ENCODE results near the gene OASL. TPM values are rescaled to one million over a fixed set of nuclear protein-coding genes. Genes with fewer than 3 reads are reported as not detected.
A peak's percentile ranks its signal among the peaks of the same experiment; 100 is the strongest.
"Not testable (repeated sequence)": the region's sequence is repeated elsewhere in the genome, so short reads cannot be mapped to it uniquely, and the experiment has no call there.

The OASL gene, protein sequence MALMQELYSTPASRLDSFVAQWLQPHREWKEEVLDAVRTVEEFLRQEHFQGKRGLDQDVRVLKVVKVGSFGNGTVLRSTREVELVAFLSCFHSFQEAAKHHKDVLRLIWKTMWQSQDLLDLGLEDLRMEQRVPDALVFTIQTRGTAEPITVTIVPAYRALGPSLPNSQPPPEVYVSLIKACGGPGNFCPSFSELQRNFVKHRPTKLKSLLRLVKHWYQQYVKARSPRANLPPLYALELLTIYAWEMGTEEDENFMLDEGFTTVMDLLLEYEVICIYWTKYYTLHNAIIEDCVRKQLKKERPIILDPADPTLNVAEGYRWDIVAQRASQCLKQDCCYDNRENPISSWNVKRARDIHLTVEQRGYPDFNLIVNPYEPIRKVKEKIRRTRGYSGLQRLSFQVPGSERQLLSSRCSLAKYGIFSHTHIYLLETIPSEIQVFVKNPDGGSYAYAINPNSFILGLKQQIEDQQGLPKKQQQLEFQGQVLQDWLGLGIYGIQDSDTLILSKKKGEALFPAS
- 10 to 100 TPM; 10.1 to 10.8 TPM for total RNA-seq

DNA sequence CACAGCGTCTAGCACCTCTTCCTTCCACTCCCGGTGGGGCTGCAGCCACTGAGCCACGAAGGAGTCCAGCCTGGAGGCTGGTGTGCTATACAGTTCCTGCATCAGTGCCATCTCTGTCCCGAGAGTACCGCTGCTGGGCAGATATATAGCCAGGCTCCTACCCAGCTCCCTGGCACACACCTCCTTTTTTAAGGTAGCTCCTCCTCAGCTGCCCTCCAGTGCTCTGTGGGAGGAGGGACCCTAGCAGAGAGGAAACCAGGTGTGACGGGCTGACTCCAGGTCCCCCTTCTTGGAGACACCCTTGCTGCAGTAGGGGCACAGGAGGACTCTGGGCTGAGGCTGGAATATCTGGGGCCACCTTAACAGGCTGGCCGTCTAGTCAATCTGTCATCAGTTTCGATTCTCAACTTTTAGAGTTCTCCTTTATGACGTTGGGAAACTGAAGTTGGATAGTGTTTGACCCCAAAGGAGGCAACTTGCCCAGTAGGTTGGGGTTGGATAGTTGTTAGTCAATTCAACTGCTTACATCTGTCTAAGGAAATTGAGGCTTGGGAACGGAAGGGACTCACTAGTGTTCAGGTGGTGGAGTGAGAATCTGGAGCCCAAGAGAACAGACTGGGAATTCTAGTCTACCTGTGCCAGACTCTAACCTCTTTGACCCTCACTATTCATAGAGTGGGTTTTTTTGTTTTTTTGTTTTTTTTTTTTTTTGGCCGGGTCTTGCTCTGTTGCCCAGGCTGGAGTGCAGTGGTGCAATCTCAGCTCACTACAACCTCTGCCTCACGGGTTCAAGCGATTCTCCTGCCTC, at the start of gene OASL:
Gene OASL (minus strand): TSS at position 386 of the 808 bp plus-strand sequence. CDS start 275 bp downstream, at position 111.
- Mint-ChIP-seq H3K36me3 (no peaks in the 10 kb centered on the region), H3K9me3 (no peaks in the 10 kb centered on the region), H3K27ac (peak within 1 kb of the TSS; percentile 81 to 86), H3K4me3 (peak within 1 kb of the TSS; percentile 85), H3K27me3 (peaks cover 0 to 13% of the 10 kb centered on the region in 2 donors), H3K4me1 (ENCODE audit: low read depth in 2 of 2) (peaks cover 42 to 43% of the 10 kb centered on the region in 2 donors)
- ATAC-seq (peak; percentile 55 to 71), DNase-seq (ENCODE audit: low spot score) (no peak)

DNA sequence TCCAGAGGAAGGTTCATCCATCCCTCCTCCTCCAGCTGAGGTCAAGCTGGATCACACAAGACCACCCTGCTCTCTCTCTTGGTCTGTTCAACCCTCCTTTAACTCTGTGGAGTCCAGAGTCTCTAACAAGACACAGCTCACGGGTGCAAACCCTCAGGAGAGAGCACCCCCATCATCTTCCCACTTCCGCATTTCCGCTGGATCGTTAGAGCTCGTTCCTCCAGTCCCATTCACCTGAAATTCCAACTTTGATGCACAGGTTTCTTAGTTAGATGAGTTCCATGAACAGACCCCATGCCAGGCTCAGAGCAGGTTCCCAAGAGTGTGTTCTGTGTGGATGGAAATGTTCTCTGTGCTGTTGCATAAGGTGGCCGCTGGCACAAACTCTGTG, 49.1 kb upstream of the OASL start:
- no peaks in the 10 kb centered on the region for H3K9me3 Mint-ChIP-seq
- peaks cover 33 to 34% of the 10 kb centered on the region in 2 donors for H3K4me1 Mint-ChIP-seq (ENCODE audit: low read depth in 2 of 2)
- ATAC-seq (no peak), DNase-seq (ENCODE audit: low spot score) (no peak)
- peak overlapping the region in 1 of 2 donors; percentile 79 for H3K27ac Mint-ChIP-seq
- no peaks in the 10 kb centered on the region for H3K36me3 Mint-ChIP-seq
- no peak overlapping the region for H3K4me3 Mint-ChIP-seq
- no peaks in the 10 kb centered on the region for H3K27me3 Mint-ChIP-seq

DNA sequence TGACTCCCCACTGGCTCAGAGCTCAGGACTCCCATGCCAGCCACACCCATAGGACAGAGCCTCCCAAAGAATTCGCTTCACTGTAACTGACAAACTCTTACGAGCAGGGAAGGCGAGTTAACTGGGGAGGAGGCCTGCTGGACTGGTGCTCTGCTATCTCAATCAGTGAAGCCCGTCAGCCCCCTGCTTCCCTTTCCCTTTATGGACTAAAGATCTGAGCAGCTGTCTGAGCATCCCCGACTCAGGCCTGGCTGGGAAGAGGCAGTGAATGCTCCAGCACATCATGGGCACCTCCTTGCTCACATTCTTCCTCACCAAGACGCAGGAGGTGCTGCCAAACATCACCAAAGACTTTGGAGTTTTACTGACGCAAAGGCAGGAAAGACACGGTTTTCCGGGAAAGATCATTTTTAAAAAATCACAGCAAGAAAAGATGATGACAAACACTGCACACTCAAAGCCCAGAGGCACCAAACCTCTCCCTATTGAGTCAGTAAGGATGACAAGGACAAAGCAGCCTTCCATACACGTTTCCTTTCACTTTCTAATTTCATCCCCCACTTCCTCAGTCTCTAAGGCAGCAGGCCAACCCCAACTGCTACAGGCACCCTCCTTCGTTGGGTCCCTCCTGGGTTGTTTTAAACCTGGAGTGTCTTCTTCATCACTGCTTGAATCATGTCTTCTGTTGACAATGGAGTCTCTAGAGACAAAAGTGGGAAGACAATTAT, 48.6 kb upstream of the OASL start:
- no peak overlapping the region for H3K4me3 Mint-ChIP-seq
- no peak for ATAC-seq
- peak overlapping the region in 1 of 2 donors; percentile 79 for H3K27ac Mint-ChIP-seq
- H3K27me3 Mint-ChIP-seq, result no peaks in the 10 kb centered on the region
- H3K9me3 Mint-ChIP-seq, result no peaks in the 10 kb centered on the region
- H3K36me3 Mint-ChIP-seq, result no peaks in the 10 kb centered on the region
- no peak for DNase-seq (ENCODE audit: low spot score)
- peaks cover 28 to 29% of the 10 kb centered on the region in 2 donors for H3K4me1 Mint-ChIP-seq (ENCODE audit: low read depth in 2 of 2)

DNA sequence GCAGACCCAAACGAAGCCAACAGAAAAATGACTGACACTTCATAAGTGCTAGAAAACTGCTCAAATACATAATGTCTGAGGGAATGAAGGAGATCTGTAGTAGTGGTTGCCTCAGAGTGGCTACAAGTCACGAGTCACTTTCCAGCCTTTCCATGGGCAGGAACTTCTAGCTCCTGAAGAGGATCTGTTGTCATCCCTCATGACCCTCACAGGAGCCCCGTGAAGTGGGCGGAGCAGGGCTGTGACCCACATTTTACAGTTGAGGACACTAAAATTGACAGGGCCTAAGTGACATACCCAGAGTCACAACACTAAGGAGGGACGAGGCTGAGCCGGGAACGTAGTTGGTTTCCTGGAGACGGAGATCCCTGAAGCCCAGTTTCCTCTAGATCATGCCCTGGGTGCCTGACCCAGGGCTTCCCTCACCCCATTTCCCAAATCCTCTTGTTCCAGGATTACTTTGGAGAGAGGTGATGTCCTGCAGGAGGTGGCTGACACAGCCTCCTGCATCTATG, 47.8 kb upstream of the OASL start:
- H3K9me3 Mint-ChIP-seq, result no peaks in the 10 kb centered on the region
- H3K27ac Mint-ChIP-seq, result peak overlapping the region in 1 of 2 donors; percentile 53
- ATAC-seq (no peak), DNase-seq (ENCODE audit: low spot score) (no peak)
- H3K36me3 Mint-ChIP-seq, result no peaks in the 10 kb centered on the region
- peaks cover 20 to 21% of the 10 kb centered on the region in 2 donors for H3K4me1 Mint-ChIP-seq (ENCODE audit: low read depth in 2 of 2)
- no peak overlapping the region for H3K4me3 Mint-ChIP-seq
- H3K27me3 Mint-ChIP-seq, result no peaks in the 10 kb centered on the region

DNA sequence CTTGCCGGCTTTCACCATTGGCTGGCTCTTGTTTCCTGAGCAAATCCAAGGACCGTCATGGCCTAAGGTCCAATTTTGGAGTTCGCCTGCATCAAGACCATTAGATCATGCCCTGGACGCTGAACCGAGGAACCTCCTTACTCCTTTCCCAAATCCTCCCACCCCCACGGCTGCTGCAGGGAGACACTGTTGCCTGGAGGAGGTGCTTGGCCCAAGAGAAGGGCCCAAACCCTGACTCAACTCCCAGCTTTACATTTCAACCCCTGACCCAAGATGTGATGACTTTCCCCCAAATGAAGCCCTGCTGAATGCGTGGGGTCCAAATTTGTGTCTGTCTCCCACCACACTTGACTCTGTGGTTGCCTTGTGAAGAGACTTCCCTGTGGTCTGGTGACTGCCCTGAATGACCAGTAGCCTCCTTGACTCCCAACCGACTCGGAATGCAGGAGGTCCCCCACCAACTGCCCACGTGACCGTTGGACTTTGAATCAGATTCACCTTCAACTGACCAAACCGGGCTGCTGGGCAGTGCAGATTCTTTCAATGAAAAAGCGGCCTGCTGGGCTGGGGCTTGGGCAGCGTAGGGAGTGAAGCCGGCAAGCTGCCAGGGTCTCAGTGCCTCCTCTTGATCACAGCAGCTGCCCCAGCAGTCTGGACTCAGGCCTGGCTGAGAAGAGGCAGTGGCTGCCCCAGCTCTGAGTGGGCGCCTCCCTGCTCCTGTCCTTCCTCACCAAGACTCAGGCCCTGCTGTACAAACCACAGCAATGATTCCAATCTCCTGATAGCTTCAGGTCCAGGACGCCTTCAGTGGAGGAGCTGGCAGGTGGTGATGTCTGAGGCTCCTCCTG, 46.7 kb upstream of the OASL start:
- H3K27me3 Mint-ChIP-seq, result no peaks in the 10 kb centered on the region
- DNase-seq (ENCODE audit: low spot score), result no peak
- H3K27ac Mint-ChIP-seq, result peak overlapping the region in 1 of 2 donors; percentile 53

DNA sequence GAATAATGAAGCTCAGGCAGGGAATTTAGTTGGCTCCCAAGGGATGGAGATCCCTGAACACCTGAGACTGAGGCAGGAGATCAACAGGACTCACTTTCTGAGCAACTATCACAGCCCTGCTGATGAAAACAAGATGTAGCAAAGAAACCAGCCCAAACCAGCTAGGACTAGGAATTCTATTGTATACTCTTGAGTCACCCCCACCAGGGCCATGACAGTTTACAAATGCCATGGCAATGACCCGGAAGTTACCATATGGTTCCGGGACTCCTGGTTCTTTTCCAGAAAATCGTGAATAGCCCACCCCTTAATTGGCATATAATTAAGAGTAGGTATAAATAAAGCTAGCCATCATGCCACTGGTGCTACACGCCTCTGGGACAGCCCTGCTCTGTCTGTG, 46.0 kb upstream of the OASL start:
- H3K4me3 Mint-ChIP-seq, result no peak overlapping the region
- no peak overlapping the region for H3K27ac Mint-ChIP-seq
- no peaks in the 10 kb centered on the region for H3K9me3 Mint-ChIP-seq
- H3K36me3 Mint-ChIP-seq, result no peaks in the 10 kb centered on the region
- ATAC-seq (no peak), DNase-seq (ENCODE audit: low spot score) (no peak)
- H3K27me3 Mint-ChIP-seq, result no peaks in the 10 kb centered on the region
- peaks cover 12 to 16% of the 10 kb centered on the region in 2 donors for H3K4me1 Mint-ChIP-seq (ENCODE audit: low read depth in 2 of 2)

More for the DNA sequence above, 46.7 kb upstream of the OASL start:
- peaks cover 13 to 16% of the 10 kb centered on the region in 2 donors for H3K4me1 Mint-ChIP-seq (ENCODE audit: low read depth in 2 of 2)
- H3K4me3 Mint-ChIP-seq, result no peak overlapping the region
- no peaks in the 10 kb centered on the region for H3K36me3 Mint-ChIP-seq
- H3K9me3 Mint-ChIP-seq, result no peaks in the 10 kb centered on the region
- no peak for ATAC-seq

DNA sequence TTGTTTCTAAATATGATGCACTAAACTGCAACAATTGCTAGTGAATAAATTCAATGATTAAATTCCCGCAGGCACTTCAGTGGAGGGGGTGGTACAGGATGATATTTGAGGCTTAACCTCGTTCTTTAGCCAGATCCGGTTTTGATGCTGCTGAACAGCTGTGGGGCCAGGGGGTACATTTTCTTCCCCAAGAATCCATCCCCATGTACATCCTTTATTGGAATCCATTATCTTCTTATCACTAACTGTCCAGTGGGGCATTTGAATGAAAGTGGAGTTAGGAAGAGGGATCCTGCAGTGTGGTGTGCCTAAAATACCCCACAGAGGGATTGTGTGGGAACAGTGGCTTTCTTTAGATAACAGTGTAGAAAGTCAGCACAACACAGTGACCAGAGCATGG, 45.2 kb upstream of the OASL start:
- Mint-ChIP-seq H3K4me1 (ENCODE audit: low read depth in 2 of 2) (peaks cover 12 to 16% of the 10 kb centered on the region in 2 donors), H3K27ac (no peak overlapping the region), H3K27me3 (no peaks in the 10 kb centered on the region), H3K4me3 (no peak overlapping the region), H3K36me3 (no peaks in the 10 kb centered on the region), H3K9me3 (no peaks in the 10 kb centered on the region)
- DNase-seq (ENCODE audit: low spot score) (no peak), ATAC-seq (no peak)

DNA sequence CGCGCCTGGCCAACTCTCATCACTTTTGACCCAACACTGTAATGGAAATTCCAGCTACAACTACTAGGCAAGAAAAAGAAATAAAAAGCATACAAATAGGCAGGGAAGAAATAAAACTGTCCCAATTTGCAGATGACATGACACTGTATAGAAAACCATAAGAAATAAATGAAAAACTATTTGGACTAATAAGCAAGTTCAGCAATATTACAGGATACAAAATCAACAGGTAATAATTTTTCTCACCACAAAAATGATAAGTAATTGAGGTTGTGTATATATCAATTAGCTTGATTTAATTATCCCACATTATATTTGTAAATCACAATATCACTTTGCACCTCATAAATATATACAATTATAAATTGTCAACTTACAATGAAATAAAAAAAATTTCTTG, 41.9 kb upstream of the OASL start:
- Mint-ChIP-seq H3K4me1 (ENCODE audit: low read depth in 2 of 2) (no peaks in the 10 kb centered on the region), H3K4me3 (no peak overlapping the region), H3K27ac (no peak overlapping the region)

DNA sequence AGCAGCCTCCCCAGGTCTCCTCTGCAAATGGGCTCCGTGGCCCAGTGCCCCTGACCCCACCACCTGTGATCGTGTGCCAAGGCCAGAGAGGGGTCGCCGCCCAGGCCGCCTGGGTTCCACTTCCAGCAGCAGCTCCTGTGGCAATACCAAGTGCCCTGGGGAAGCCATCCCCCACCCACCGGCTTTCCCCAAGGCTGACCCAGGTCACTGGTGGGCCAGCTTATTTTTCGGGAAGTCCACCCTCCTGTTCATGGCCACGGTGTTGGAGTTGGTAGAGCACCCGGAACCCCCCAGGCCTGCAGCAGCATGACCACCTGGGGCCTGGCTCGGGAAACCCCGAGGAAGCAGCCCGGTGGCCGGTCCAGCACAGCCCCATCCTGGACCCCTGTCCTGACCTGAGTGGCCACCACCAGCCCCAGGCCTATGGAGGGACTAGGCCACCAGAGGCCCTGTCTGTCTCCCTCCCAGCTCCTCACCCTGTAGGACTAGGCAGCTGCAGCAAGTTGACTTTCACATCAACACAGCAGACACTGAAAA, 40.8 kb upstream of the OASL start:
- no peaks in the 10 kb centered on the region for H3K4me1 Mint-ChIP-seq (ENCODE audit: low read depth in 2 of 2)
- H3K36me3 Mint-ChIP-seq, result no peaks in the 10 kb centered on the region
- DNase-seq (ENCODE audit: low spot score), result no peak
- no peak overlapping the region for H3K27ac Mint-ChIP-seq
- no peaks in the 10 kb centered on the region for H3K9me3 Mint-ChIP-seq
- ATAC-seq, result peak; percentile 31 to 56
- no peaks in the 10 kb centered on the region for H3K27me3 Mint-ChIP-seq
- H3K4me3 Mint-ChIP-seq, result no peak overlapping the region

More for the DNA sequence above, 41.9 kb upstream of the OASL start:
- no peak for ATAC-seq
- DNase-seq (ENCODE audit: low spot score), result no peak
- H3K36me3 Mint-ChIP-seq, result no peaks in the 10 kb centered on the region
- H3K9me3 Mint-ChIP-seq, result no peaks in the 10 kb centered on the region
- no peaks in the 10 kb centered on the region for H3K27me3 Mint-ChIP-seq

DNA sequence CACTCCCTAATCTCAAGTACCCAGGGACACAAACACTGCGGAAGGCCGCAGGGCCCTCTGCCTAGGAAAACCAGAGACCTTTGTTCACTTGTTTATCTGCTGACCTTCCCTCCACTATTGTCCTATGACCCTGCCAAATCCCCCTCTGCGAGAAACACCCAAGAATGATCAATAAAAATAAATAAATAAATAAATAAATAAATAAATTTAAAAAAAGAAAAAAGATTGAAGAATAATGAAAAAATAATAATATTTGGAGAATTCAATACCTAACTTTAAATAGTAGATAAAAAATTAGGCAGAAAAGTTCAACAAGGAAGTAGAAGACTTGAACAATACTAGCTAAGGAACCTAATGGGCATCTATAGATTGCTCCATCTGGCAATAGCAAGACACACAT, 38.4 kb upstream of the OASL start:
- H3K27ac Mint-ChIP-seq; H3K9me3 Mint-ChIP-seq; DNase-seq (ENCODE audit: low spot score); H3K27me3 Mint-ChIP-seq; H3K4me1 Mint-ChIP-seq (ENCODE audit: low read depth in 2 of 2); H3K4me3 Mint-ChIP-seq; ATAC-seq; H3K36me3 Mint-ChIP-seq: not testable (repeated sequence)

DNA sequence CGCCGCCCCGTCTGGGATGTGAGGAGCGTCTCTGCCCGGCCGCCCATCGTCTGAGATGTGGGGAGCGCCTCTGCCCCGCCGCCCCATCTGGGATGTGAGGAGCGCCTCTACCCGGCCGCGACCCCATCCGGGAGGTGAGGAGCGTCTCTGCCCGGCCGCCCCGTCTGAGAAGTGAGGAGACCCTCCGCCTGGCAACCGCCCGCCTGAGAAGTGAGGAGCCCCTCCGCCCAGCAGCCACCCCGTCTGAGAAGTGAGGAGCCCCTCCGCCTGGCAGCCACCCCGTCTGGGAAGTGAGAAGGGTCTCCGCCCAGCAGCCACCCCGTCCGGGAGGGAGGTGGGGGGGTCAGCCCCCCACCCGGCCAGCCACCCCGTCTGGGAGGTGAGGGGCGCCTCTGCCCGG, 36.9 kb upstream of the OASL start:
- not testable (repeated sequence) for H3K4me3 Mint-ChIP-seq; H3K27me3 Mint-ChIP-seq; H3K4me1 Mint-ChIP-seq (ENCODE audit: low read depth in 2 of 2); H3K9me3 Mint-ChIP-seq; H3K36me3 Mint-ChIP-seq; DNase-seq (ENCODE audit: low spot score); ATAC-seq; H3K27ac Mint-ChIP-seq

DNA sequence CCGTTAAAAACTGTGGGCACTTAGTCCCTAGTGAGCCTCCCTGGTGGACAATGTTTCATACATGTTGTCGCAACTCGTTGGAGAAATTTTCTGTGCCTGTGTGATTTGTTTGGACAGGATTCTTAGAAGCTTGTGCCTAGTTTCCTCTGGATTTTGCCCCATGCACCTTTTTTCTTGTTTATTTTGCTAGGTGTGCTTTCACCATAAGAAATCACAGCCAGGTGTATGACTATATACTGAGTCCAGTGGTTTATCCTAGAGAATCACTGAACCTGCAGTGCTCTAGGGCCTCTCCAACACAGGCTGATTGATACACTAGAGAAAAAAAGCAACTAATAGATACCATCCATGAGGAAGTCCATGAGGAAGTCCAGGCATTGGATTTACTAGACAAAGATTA, 33.1 kb upstream of the OASL start:
- ATAC-seq (no peak), DNase-seq (ENCODE audit: low spot score) (no peak)
- H3K4me1 Mint-ChIP-seq (ENCODE audit: low read depth in 2 of 2), result no peaks in the 10 kb centered on the region
- H3K4me3 Mint-ChIP-seq, result no peak overlapping the region
- no peaks in the 10 kb centered on the region for H3K27me3 Mint-ChIP-seq
- peaks cover 6% of the 10 kb centered on the region for H3K9me3 Mint-ChIP-seq
- no peak overlapping the region for H3K27ac Mint-ChIP-seq
- peaks cover 6% of the 10 kb centered on the region for H3K36me3 Mint-ChIP-seq

Measured in natural killer cell treated with Interleukin-12 subunit alpha and Interleukin-12 subunit beta and Interleukin-15 and Interleukin-18, amount 100 ng/mL, for 72 hours (primary cell).